ENCODE data around the gene CENPM.

DNA sequence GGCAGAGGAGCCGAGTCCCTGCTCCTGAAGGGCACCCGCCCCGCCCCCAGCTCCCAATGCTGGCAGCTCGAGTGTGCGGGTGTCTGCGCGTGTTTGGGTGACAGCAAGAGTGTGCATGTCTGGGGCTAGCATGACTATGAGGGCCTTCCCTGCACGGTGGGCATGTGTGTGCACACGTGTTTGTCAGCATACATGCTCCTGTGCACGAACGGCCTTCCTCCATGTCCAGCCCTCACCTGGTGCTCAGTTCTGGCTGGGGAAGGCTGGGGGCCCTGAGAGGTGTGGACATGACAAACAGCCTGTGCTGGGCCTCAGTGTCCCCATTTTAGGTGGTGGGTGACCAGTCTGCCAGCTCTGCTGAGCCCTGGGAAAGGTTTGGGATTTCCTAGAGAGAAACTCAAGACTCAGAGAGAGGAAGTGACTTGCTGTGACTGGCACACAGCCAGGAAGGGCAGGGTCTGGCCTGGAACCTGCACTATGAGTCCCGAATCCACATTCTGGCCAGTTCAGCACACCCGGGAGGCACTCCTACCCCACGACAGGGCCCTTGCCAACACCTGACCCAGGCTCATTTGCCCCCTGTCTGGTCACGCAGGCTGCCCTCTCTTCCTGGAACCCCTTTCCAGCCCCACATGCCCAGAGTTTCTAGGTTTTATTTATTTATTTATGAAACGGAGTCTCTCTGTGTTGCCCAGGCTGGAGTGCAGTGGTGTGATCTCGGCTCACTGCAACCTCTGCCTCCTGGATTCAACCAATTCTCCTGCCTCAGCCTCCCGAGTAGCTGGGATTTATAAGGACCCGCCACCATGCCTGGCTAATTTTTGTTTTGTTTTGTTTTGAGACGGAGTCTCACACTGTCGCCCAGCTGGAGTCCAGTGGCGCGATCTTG, 28.8 kb downstream of the CENPM start:
- TF ChIP-seq, protein P1, sequence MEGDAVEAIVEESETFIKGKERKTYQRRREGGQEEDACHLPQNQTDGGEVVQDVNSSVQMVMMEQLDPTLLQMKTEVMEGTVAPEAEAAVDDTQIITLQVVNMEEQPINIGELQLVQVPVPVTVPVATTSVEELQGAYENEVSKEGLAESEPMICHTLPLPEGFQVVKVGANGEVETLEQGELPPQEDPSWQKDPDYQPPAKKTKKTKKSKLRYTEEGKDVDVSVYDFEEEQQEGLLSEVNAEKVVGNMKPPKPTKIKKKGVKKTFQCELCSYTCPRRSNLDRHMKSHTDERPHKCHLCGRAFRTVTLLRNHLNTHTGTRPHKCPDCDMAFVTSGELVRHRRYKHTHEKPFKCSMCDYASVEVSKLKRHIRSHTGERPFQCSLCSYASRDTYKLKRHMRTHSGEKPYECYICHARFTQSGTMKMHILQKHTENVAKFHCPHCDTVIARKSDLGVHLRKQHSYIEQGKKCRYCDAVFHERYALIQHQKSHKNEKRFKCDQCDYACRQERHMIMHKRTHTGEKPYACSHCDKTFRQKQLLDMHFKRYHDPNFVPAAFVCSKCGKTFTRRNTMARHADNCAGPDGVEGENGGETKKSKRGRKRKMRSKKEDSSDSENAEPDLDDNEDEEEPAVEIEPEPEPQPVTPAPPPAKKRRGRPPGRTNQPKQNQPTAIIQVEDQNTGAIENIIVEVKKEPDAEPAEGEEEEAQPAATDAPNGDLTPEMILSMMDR (IDR thresholded peaks at IDR 0.05), result no peak
- TF ChIP-seq POLR2A (IDR thresholded peaks at IDR 0.05), result no peak
